Putamen (tissue), 1 donor: Measurements from ENCODE around the gene SVOP.
"Not testable (repeated sequence)": the region's sequence is repeated elsewhere in the genome, so short reads cannot be mapped to it uniquely, and the experiment has no call there.

Experiments
- DNase-seq: peaks from one replicate; pipeline ENCODE4 v3.0.0-alpha.2; 2016; ENCODE audit warnings: low spot score

The SVOP gene

GRCh38 chr12:108884116-108885012 lies 136.5 kb downstream of the SVOP start:
- no peak for DNase-seq

- no peak for DNase-seq
Measured at GRCh38 chr12:108881953-108882352, 138.9 kb downstream of the SVOP start.

- no peak for DNase-seq
Measured at GRCh38 chr12:108879615-108880254, 141.1 kb downstream of the SVOP start, which contains the start of gene DAO. TSS of gene DAO (plus strand) at chr12:108880092. CDS start at chr12:108885007, 4,915 bp downstream.

- no peak for DNase-seq
Measured at GRCh38 chr12:108876550-108876949, 144.3 kb downstream of the SVOP start.

- no peak for DNase-seq
Measured at GRCh38 chr12:108875682-108876361, 145.0 kb downstream of the SVOP start.

- no peak for DNase-seq
Measured at GRCh38 chr12:108875280-108875679, 145.6 kb downstream of the SVOP start.

- DNase-seq: no peak
Measured at GRCh38 chr12:108868781-108869180, 152.1 kb downstream of the SVOP start.

GRCh38 chr12:108866083-108866482 lies 154.8 kb downstream of the SVOP start:
- not testable (repeated sequence) for DNase-seq

- DNase-seq: no peak
Measured at GRCh38 chr12:108865169-108865568, 155.7 kb downstream of the SVOP start.

- DNase-seq: no peak
Measured at GRCh38 chr12:108862588-108862959, 158.3 kb downstream of the SVOP start.

GRCh38 chr12:108861878-108862587 lies 158.8 kb downstream of the SVOP start:
- no peak for DNase-seq

- DNase-seq: no peak
Measured at GRCh38 chr12:108860443-108860842, 160.4 kb downstream of the SVOP start.

- no peak for DNase-seq
Measured at GRCh38 chr12:108859923-108860291, 161.0 kb downstream of the SVOP start.

GRCh38 chr12:108859141-108859922 lies 161.5 kb downstream of the SVOP start:
- DNase-seq: not testable (repeated sequence)

- DNase-seq: no peak
Measured at GRCh38 chr12:108858311-108859074, 162.4 kb downstream of the SVOP start.
